Uterus (tissue), 2 donors: ENCODE measurements around the gene ZNF136.

Experiments used
- POLR2A ChIP-seq, 2 donors: fragments of 450-650 bp; IDR thresholded peaks; one replicate each; pipeline ENCODE4 v1.6.1; 2016; ENCODE audit warnings: antibody characterized with exemption in 2 of 2, mild to moderate bottlenecking in 1 of 2, moderate library complexity in 1 of 2
- TF ChIP-seq, protein P1 (sequence below), 4 experiments: fragments of 200-600 bp in 2 of 4; fragments of 450-650 bp in 2 of 4; sonication (generic) in 2 of 4; IDR thresholded peaks; one replicate each; pipeline ENCODE4 v1.5.1; 2016 to 2019; ENCODE audit warnings: antibody characterized with exemption in 4 of 4, mild to moderate bottlenecking in 2 of 4, moderate library complexity in 1 of 4

GRCh38 chr19:12194827-12195731 is 32.2 kb downstream of the ZNF136 start:
- TF ChIP-seq, protein P1, sequence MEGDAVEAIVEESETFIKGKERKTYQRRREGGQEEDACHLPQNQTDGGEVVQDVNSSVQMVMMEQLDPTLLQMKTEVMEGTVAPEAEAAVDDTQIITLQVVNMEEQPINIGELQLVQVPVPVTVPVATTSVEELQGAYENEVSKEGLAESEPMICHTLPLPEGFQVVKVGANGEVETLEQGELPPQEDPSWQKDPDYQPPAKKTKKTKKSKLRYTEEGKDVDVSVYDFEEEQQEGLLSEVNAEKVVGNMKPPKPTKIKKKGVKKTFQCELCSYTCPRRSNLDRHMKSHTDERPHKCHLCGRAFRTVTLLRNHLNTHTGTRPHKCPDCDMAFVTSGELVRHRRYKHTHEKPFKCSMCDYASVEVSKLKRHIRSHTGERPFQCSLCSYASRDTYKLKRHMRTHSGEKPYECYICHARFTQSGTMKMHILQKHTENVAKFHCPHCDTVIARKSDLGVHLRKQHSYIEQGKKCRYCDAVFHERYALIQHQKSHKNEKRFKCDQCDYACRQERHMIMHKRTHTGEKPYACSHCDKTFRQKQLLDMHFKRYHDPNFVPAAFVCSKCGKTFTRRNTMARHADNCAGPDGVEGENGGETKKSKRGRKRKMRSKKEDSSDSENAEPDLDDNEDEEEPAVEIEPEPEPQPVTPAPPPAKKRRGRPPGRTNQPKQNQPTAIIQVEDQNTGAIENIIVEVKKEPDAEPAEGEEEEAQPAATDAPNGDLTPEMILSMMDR (IDR thresholded peaks at IDR 0.05) = no peak
- peak; percentile 52 to 64 for TF ChIP-seq POLR2A (IDR thresholded peaks at IDR 0.05)
